ENCODE data around the gene KRTCAP3. TPM values are rescaled to one million over a fixed set of nuclear protein-coding genes. Genes with fewer than 3 reads are reported as not detected.
A peak's percentile ranks its signal among the peaks of the same experiment; 100 is the strongest.

The KRTCAP3 gene, protein sequence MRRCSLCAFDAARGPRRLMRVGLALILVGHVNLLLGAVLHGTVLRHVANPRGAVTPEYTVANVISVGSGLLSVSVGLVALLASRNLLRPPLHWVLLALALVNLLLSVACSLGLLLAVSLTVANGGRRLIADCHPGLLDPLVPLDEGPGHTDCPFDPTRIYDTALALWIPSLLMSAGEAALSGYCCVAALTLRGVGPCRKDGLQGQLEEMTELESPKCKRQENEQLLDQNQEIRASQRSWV
- 15.0 and 16.5 TPM in 2 replicates for total RNA-seq
- 1.3 TPM for total RNA-seq (2013)
- 8.6 TPM in 2 replicates for polyA plus RNA-seq
- polyA minus RNA-seq = 0.86 TPM in 1 of 2 replicates, not detected in the other

DNA sequence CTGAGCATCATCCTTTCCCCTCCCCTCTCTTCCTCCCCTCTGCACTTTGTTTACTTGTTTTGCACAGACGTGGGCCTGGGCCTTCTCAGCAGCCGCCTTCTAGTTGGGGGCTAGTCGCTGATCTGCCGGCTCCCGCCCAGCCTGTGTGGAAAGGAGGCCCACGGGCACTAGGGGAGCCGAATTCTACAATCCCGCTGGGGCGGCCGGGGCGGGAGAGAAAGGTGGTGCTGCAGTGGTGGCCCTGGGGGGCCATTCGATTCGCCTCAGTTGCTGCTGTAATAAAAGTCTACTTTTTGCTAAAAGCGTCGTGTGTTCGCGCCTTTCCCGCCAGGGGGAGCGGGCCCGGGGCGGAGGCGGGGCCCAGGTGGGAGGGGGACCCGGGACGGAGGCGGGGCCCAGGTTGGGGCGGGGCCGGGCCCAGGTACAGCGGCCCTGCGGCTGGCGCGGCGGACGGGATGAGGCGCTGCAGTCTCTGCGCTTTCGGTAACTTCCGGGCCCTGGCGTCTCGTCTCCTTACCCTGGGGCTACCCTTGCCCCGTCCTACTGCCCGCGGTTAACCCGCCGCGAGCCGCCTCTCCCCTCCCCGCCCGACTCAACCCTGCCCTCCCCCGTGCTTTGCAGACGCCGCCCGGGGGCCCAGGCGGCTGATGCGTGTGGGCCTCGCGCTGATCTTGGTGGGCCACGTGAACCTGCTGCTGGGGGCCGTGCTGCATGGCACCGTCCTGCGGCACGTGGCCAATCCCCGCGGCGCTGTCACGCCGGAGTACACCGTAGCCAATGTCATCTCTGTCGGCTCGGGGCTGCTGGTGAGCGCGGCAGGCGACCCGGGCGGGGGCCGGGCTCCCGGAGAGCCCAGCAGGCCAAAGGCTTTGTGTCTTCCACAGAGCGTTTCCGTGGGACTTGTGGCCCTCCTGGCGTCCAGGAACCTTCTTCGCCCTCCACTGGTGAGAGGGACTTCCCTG is at the start of gene KRTCAP3:
Gene KRTCAP3 (plus strand): TSS at position 424 of the 962 bp plus-strand sequence. CDS start 32 bp downstream, at position 456.
- Mint-ChIP-seq H3K4me3 (peak within 1 kb of the TSS; percentile 72), H3K9me3 (ENCODE audit: insufficient read depth) (no peaks in the 10 kb centered on the region), H3K27me3 (no peaks in the 10 kb centered on the region), H3K4me1 (peaks cover 12% of the 10 kb centered on the region), H3K27ac (peak within 1 kb of the TSS; percentile 72)
- Histone ChIP-seq H3K27ac (ENCODE audit: low read length in 2 of 2) (no peak within 1 kb of the TSS), H3K4me2 (replicated peaks; ENCODE audit: low read depth, low read length, poor library complexity, severe bottlenecking) (peak within 1 kb of the TSS; percentile 70), H3K4me3 (ENCODE audit: control extremely low read depth in 1 of 5, extremely low read depth in 1 of 5, insufficient read depth in 1 of 5, low read depth in 2 of 5, low read length in 4 of 5) (peak within 1 kb of the TSS in 3 of 5 experiments; percentile 19 to 37 (median 27)), H3K4me1 (ENCODE audit: control insufficient read depth in 2 of 2, insufficient read depth in 2 of 2, low read length in 2 of 2) (peaks cover 3 to 6% of the 10 kb centered on the region in 2 donors), H3K27me3 (replicated peaks in 1 of 4; ENCODE audit: control extremely low read depth in 1 of 4, control insufficient read depth in 3 of 4, insufficient read depth in 4 of 4, low read length in 3 of 4) (no peaks in the 10 kb centered on the region), H3K9ac (ENCODE audit: low read length) (peak within 1 kb of the TSS; percentile 32), H2AFZ (ENCODE audit: insufficient read depth, low read depth, low read length, poor library complexity, severe bottlenecking) (peak within 1 kb of the TSS; percentile 49), H3K79me2 (ENCODE audit: control insufficient read depth, insufficient read depth, low read length) (no peaks in the 10 kb centered on the region), H4K20me1 (ENCODE audit: control insufficient read depth, insufficient read depth, low read length, poor library complexity, severe bottlenecking) (no peaks in the 10 kb centered on the region), H3K36me3 (replicated peaks in 1 of 2; ENCODE audit: control extremely low read depth in 1 of 2, control insufficient read depth in 1 of 2, extremely low read depth in 1 of 2, insufficient read depth in 2 of 2, low read length in 1 of 2) (peaks cover 3 to 46% of the 10 kb centered on the region in 2 experiments), H3K9me3 (ENCODE audit: control extremely low read depth in 1 of 3, control insufficient read depth in 2 of 3, insufficient read depth in 1 of 3, low read length in 2 of 3) (no peaks in the 10 kb centered on the region)
- ChIA-PET POLR2A (no interaction called here), CTCF (interaction anchor here (1.6 kb wide), 1 partner anchor 10 kb away, joined by 3 read pairs; no protein-coding TSS in a partner anchor)
- peak; percentile 70 for DNase-seq
- peak; percentile 98 for ATAC-seq (ENCODE audit: low read depth)
- TF ChIP-seq, protein P1, sequence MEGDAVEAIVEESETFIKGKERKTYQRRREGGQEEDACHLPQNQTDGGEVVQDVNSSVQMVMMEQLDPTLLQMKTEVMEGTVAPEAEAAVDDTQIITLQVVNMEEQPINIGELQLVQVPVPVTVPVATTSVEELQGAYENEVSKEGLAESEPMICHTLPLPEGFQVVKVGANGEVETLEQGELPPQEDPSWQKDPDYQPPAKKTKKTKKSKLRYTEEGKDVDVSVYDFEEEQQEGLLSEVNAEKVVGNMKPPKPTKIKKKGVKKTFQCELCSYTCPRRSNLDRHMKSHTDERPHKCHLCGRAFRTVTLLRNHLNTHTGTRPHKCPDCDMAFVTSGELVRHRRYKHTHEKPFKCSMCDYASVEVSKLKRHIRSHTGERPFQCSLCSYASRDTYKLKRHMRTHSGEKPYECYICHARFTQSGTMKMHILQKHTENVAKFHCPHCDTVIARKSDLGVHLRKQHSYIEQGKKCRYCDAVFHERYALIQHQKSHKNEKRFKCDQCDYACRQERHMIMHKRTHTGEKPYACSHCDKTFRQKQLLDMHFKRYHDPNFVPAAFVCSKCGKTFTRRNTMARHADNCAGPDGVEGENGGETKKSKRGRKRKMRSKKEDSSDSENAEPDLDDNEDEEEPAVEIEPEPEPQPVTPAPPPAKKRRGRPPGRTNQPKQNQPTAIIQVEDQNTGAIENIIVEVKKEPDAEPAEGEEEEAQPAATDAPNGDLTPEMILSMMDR (IDR thresholded peaks at IDR 0.05) = peak; percentile 58
- TF ChIP-seq EZH2 (IDR thresholded peaks at IDR 0.05; ENCODE audit: borderline replicate concordance, insufficient read depth, low read depth, low read length, poor library complexity, severe bottlenecking) = no peak
- WGBS (ENCODE audit: insufficient coverage) = 79% methylated on average over 78 of the region's 80 CpGs
- intact Hi-C loops (cut with micrococcal nuclease) = loop anchor here (1.0 to 10.0 kb wide), 5 partner anchors 14 to 243 kb away; partner anchors contain the start of genes IFT172, NRBP1 and PPM1G
